Panc1 (cell line): ENCODE measurements around the gene FRMD4A. TPM values are rescaled to one million over a fixed set of nuclear protein-coding genes. Genes with fewer than 3 reads are reported as not detected.

ENCODE experiments used
- ATAC-seq: fragments of 200-7000 bp; cut with Tn5 transposase; 2 replicates; pipeline ENCODE4 v1.9.1; 2020; ENCODE audit warnings: mild to moderate bottlenecking, moderate library complexity
- BruUV-seq: library from RNA; stranded (reverse); fragments of 400-500 nt; replicated peaks from 2 replicates; lab custom pipeline; 2021; lab: Mats Ljungman, UMichigan
- CTCF ChIA-PET: fragments of 300-600 bp; sonication (Branson Sonifier 250); formaldehyde crosslinking; loops from one replicate; lab custom pipeline; 2022; ENCODE audit warnings: antibody characterized with exemption; lab: Charles Lee
- POLR2A ChIA-PET: fragments of 300-600 bp; sonication (Branson Sonifier 250); formaldehyde crosslinking; loops from one replicate; lab custom pipeline; 2022; ENCODE audit warnings: antibody characterized with exemption; lab: Charles Lee
- DNase-seq: peaks from one replicate; pipeline ENCODE4 v3.0.0-alpha.2; 2010; ENCODE audit warnings: low read depth, low spot score
- H3K27ac ChIP-seq: 2 replicates; pipeline ENCODE4 v1.5.1; 2011; ENCODE audit warnings: mild to moderate bottlenecking, low read length, inconsistent platforms
- H3K27me3 ChIP-seq: fragments of 200-500 bp; sonication (Bioruptor generic); 2 replicates; pipeline ENCODE4 v1.6.0; 2014; ENCODE audit warnings: low read length, inconsistent platforms; ENCODE audit not compliant: control insufficient read depth, insufficient read depth
- H3K36me3 ChIP-seq: fragments of 200-500 bp; sonication (Bioruptor generic); 2 replicates; pipeline ENCODE4 v1.5.1; 2014; ENCODE audit warnings: inconsistent platforms, mild to moderate bottlenecking, low read length, moderate library complexity; ENCODE audit not compliant: control insufficient read depth, insufficient read depth
- H3K4me1 ChIP-seq: 2 replicates; pipeline ENCODE4 v1.5.1; 2011; ENCODE audit warnings: inconsistent platforms, mild to moderate bottlenecking, low read length, moderate library complexity; ENCODE audit not compliant: control insufficient read depth, insufficient read depth
- H3K4me3 ChIP-seq, 2 experiments: 2 replicates each; pipeline ENCODE4 v1.5.1; 2011 to 2012; ENCODE audit warnings: low read depth in 2 of 2, low read length in 2 of 2, mild to moderate bottlenecking in 2 of 2, inconsistent platforms in 1 of 2, moderate library complexity in 1 of 2
- H3K9me3 ChIP-seq: fragments of 200-500 bp; sonication (Bioruptor generic); 2 replicates; pipeline ENCODE4 v1.5.1; 2014; ENCODE audit warnings: low read depth, mild to moderate bottlenecking, inconsistent platforms, low read length, moderate library complexity; ENCODE audit not compliant: control insufficient read depth, insufficient read depth
- CTCF ChIP-seq: fragments of 450-650 bp; IDR thresholded peaks from 2 replicates; pipeline ENCODE4 v1.5.1; 2017; ENCODE audit warnings: mild to moderate bottlenecking
- POLR2AphosphoS5 ChIP-seq: IDR thresholded peaks from 2 replicates; pipeline ENCODE4 v1.6.1; 2012; ENCODE audit warnings: mild to moderate bottlenecking, low read depth, low read length, moderate library complexity
- SIN3A ChIP-seq: IDR thresholded peaks from 2 replicates; pipeline ENCODE4 v1.6.1; 2012; ENCODE audit warnings: low read depth, mild to moderate bottlenecking, low read length, moderate library complexity, borderline replicate concordance; ENCODE audit not compliant: insufficient read depth
- TCF7L2 ChIP-seq: IDR thresholded peaks from 2 replicates; pipeline ENCODE4 v1.6.1; 2011; ENCODE audit warnings: mild to moderate bottlenecking, low read depth, low read length, inconsistent platforms
- in situ Hi-C: cut with HindIII; loops from 2 replicates; pipeline ENCODE4 v1.10.0; 2016; ENCODE audit warnings: low sequenced_read_pairs, low pct_unique_long_range_greater_than_20kb
- intact Hi-C: fragments of 100-400 bp; cut with micrococcal nuclease; formaldehyde crosslinking; loops from one replicate; pipeline ENCODE4 v1.10.0; 2022; ENCODE audit not compliant: unreplicated experiment
- total RNA-seq: library from RNA; stranded (reverse); gene quantifications from one replicate; pipeline ENCODE4 v1.2.1, GENCODE V29; 2021; ENCODE audit not compliant: unreplicated experiment
- TF ChIP-seq, protein P1 (sequence below), 2 experiments: IDR thresholded peaks; 2 replicates each; pipeline ENCODE4 v1.6.1; 2011 to 2012; ENCODE audit warnings: low read depth in 2 of 2, control low read depth in 1 of 2, low read length in 1 of 2, mild to moderate bottlenecking in 1 of 2, moderate library complexity in 1 of 2; ENCODE audit not compliant: insufficient read depth in 1 of 2

FRMD4A gene
- total RNA-seq, 1 experiment from 2014 or later = 7.1 TPM

GRCh38 chr10:13672548-13672947 is 658.2 kb downstream of the FRMD4A start:
- in situ Hi-C loops = no loop called here
- CTCF ChIA-PET = no interaction called here
- no peaks in the 10 kb centered on the region for H3K36me3 ChIP-seq

GRCh38 chr10:13671904-13672303 is 658.8 kb downstream of the FRMD4A start:
- TF ChIP-seq POLR2AphosphoS5 = no peak
- no peak for TF ChIP-seq CTCF
- TF ChIP-seq, protein P1, sequence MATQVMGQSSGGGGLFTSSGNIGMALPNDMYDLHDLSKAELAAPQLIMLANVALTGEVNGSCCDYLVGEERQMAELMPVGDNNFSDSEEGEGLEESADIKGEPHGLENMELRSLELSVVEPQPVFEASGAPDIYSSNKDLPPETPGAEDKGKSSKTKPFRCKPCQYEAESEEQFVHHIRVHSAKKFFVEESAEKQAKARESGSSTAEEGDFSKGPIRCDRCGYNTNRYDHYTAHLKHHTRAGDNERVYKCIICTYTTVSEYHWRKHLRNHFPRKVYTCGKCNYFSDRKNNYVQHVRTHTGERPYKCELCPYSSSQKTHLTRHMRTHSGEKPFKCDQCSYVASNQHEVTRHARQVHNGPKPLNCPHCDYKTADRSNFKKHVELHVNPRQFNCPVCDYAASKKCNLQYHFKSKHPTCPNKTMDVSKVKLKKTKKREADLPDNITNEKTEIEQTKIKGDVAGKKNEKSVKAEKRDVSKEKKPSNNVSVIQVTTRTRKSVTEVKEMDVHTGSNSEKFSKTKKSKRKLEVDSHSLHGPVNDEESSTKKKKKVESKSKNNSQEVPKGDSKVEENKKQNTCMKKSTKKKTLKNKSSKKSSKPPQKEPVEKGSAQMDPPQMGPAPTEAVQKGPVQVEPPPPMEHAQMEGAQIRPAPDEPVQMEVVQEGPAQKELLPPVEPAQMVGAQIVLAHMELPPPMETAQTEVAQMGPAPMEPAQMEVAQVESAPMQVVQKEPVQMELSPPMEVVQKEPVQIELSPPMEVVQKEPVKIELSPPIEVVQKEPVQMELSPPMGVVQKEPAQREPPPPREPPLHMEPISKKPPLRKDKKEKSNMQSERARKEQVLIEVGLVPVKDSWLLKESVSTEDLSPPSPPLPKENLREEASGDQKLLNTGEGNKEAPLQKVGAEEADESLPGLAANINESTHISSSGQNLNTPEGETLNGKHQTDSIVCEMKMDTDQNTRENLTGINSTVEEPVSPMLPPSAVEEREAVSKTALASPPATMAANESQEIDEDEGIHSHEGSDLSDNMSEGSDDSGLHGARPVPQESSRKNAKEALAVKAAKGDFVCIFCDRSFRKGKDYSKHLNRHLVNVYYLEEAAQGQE (IDR thresholded peaks at IDR 0.05; ENCODE audit: insufficient read depth in 1 of 2, low read depth in 2 of 2, low read length in 1 of 2) = no peak
- TF ChIP-seq SIN3A = no peak
- no peak for TF ChIP-seq TCF7L2
- no TSS peak for BruUV-seq
- ChIA-PET CTCF (no interaction called here), POLR2A (no interaction called here)
- in situ Hi-C loops (no loop called here), intact Hi-C loops (no loop called here)
- no peak overlapping the region for H3K4me3 ChIP-seq
- DNase-seq = no peak
- no peak for ATAC-seq
- H3K27ac ChIP-seq = no peak overlapping the region
- H3K36me3 ChIP-seq = no peaks in the 10 kb centered on the region
- H3K4me1 ChIP-seq = no peaks in the 10 kb centered on the region
- H3K9me3 ChIP-seq = no peaks in the 10 kb centered on the region
- H3K27me3 ChIP-seq = no peaks in the 10 kb centered on the region

More at GRCh38 chr10:13672548-13672947, 658.2 kb downstream of the FRMD4A start:
- intact Hi-C loops = no loop called here
- Histone ChIP-seq H3K27ac (no peak overlapping the region), H3K27me3 (no peaks in the 10 kb centered on the region), H3K4me1 (no peaks in the 10 kb centered on the region), H3K4me3 (no peak overlapping the region), H3K9me3 (no peaks in the 10 kb centered on the region)
- ATAC-seq (no peak), DNase-seq (no peak)
- no TSS peak for BruUV-seq
- TF ChIP-seq, protein P1 (IDR thresholded peaks at IDR 0.05; ENCODE audit: insufficient read depth in 1 of 2, low read depth in 2 of 2, low read length in 1 of 2) = no peak
- TF ChIP-seq CTCF (no peak), TCF7L2 (no peak), SIN3A (no peak), POLR2AphosphoS5 (no peak)
- POLR2A ChIA-PET = interaction anchor here (0.6 kb wide), 1 partner anchor 111 kb away, joined by 3 read pairs; no protein-coding TSS in a partner anchor
